Activated naive CD4-positive, alpha-beta T cell treated with anti-CD3 and anti-CD28 coated beads for 36 hours (primary cell): ENCODE measurements around the gene WDR86. TPM values are rescaled to one million over a fixed set of nuclear protein-coding genes. Genes with fewer than 3 reads are reported as not detected.

Experiments used
- CTCF ChIA-PET: fragments of 350-600 bp; sonication (Branson Sonifier 250); formaldehyde crosslinking; loops from one replicate; lab custom pipeline; 2021; ENCODE audit warnings: antibody characterized with exemption; lab: Charles Lee
- DNase-seq: peaks from one replicate; pipeline ENCODE4 v3.0.0-alpha.2; 2020
- H3K27ac Mint-ChIP-seq: one replicate; pipeline ENCODE4 v1.8.0; 2021; ENCODE audit warnings: mild to moderate bottlenecking, mixed read lengths
- H3K27me3 Mint-ChIP-seq: one replicate; pipeline ENCODE4 v1.8.0; 2021; ENCODE audit warnings: low read depth, mixed read lengths
- H3K36me3 Mint-ChIP-seq: one replicate; pipeline ENCODE4 v1.8.0; 2021; ENCODE audit warnings: low read depth, mixed read lengths
- H3K4me1 Mint-ChIP-seq: one replicate; pipeline ENCODE4 v1.8.0; 2021; ENCODE audit warnings: low read depth, mixed read lengths
- H3K4me3 Mint-ChIP-seq: one replicate; pipeline ENCODE4 v1.8.0; 2021; ENCODE audit warnings: mild to moderate bottlenecking, moderate library complexity, mixed read lengths
- H3K9me3 Mint-ChIP-seq: one replicate; pipeline ENCODE4 v1.8.0; 2021; ENCODE audit warnings: mixed read lengths
- intact Hi-C: fragments of 100-400 bp; cut with micrococcal nuclease; formaldehyde crosslinking; loops from one replicate; pipeline ENCODE4 v1.15.1; 2023
- total RNA-seq, 2 experiments: library from RNA; stranded (reverse); gene quantifications; one replicate each; pipeline ENCODE4 v1.2.3, GENCODE V29; 2021

WDR86 gene
- total RNA-seq, 2 experiments from 2014 or later, result not detected

GRCh38 chr7:151437866-151438516 is 28.2 kb upstream of the WDR86 start:
- Mint-ChIP-seq H3K36me3 (no peaks in the 10 kb centered on the region), H3K27ac (no peak overlapping the region), H3K4me1 (peaks cover 25% of the 10 kb centered on the region), H3K27me3 (no peaks in the 10 kb centered on the region), H3K4me3 (no peak overlapping the region), H3K9me3 (no peaks in the 10 kb centered on the region)
- CTCF ChIA-PET, result interaction anchor here (2.2 to 3.6 kb wide), 2 partner anchors 10 to 70 kb away, joined by 6 to 27 read pairs; no protein-coding TSS in a partner anchor
- DNase-seq, result no peak
- intact Hi-C loops, result no loop called here

GRCh38 chr7:151437159-151437553 is 27.3 kb upstream of the WDR86 start:
- CTCF ChIA-PET, result interaction anchor here (2.2 to 3.6 kb wide), 2 partner anchors 11 to 69 kb away, joined by 6 to 27 read pairs; no protein-coding TSS in a partner anchor
- Mint-ChIP-seq H3K9me3 (no peaks in the 10 kb centered on the region), H3K4me3 (no peak overlapping the region), H3K27ac (no peak overlapping the region), H3K27me3 (no peaks in the 10 kb centered on the region), H3K36me3 (no peaks in the 10 kb centered on the region), H3K4me1 (peaks cover 31% of the 10 kb centered on the region)
- intact Hi-C loops, result no loop called here
- no peak for DNase-seq

- no peaks in the 10 kb centered on the region for H3K36me3 Mint-ChIP-seq
- no peaks in the 10 kb centered on the region for H3K9me3 Mint-ChIP-seq
- H3K4me1 Mint-ChIP-seq, result peaks cover 32% of the 10 kb centered on the region
- DNase-seq, result no peak
- no peak overlapping the region for H3K4me3 Mint-ChIP-seq
- H3K27me3 Mint-ChIP-seq, result no peaks in the 10 kb centered on the region
- CTCF ChIA-PET, result interaction anchor here (2.2 to 3.6 kb wide), 2 partner anchors 12 to 68 kb away, joined by 6 to 27 read pairs; no protein-coding TSS in a partner anchor
- intact Hi-C loops, result no loop called here
- H3K27ac Mint-ChIP-seq, result no peak overlapping the region
Measured at GRCh38 chr7:151436446-151437158, 26.8 kb upstream of the WDR86 start.

GRCh38 chr7:151435971-151436370 is 26.1 kb upstream of the WDR86 start:
- intact Hi-C loops, result no loop called here
- CTCF ChIA-PET, result interaction anchor here (2.2 to 3.6 kb wide), 2 partner anchors 13 to 67 kb away, joined by 6 to 27 read pairs; no protein-coding TSS in a partner anchor
- no peaks in the 10 kb centered on the region for H3K27me3 Mint-ChIP-seq
- no peak overlapping the region for H3K4me3 Mint-ChIP-seq
- H3K9me3 Mint-ChIP-seq, result no peaks in the 10 kb centered on the region
- DNase-seq, result no peak
- no peak overlapping the region for H3K27ac Mint-ChIP-seq
- peaks cover 30% of the 10 kb centered on the region for H3K4me1 Mint-ChIP-seq
- H3K36me3 Mint-ChIP-seq, result no peaks in the 10 kb centered on the region

GRCh38 chr7:151435103-151435916 is 25.5 kb upstream of the WDR86 start:
- DNase-seq, result no peak
- Mint-ChIP-seq H3K27me3 (no peaks in the 10 kb centered on the region), H3K27ac (no peak overlapping the region), H3K4me3 (no peak overlapping the region), H3K9me3 (no peaks in the 10 kb centered on the region), H3K4me1 (peaks cover 27% of the 10 kb centered on the region), H3K36me3 (no peaks in the 10 kb centered on the region)
- CTCF ChIA-PET, result interaction anchor here (3.6 kb wide), 1 partner anchor 13 kb away, joined by 27 read pairs; no protein-coding TSS in a partner anchor
- intact Hi-C loops, result no loop called here

- CTCF ChIA-PET, result no interaction called here
- H3K36me3 Mint-ChIP-seq, result no peaks in the 10 kb centered on the region
- H3K4me1 Mint-ChIP-seq, result peaks cover 31% of the 10 kb centered on the region
- no peaks in the 10 kb centered on the region for H3K27me3 Mint-ChIP-seq
- no peaks in the 10 kb centered on the region for H3K9me3 Mint-ChIP-seq
- no peak overlapping the region for H3K4me3 Mint-ChIP-seq
- H3K27ac Mint-ChIP-seq, result no peak overlapping the region
- intact Hi-C loops, result no loop called here
- DNase-seq, result no peak
Measured at GRCh38 chr7:151434549-151434948, 24.7 kb upstream of the WDR86 start.

- Mint-ChIP-seq H3K9me3 (no peaks in the 10 kb centered on the region), H3K27me3 (no peaks in the 10 kb centered on the region), H3K4me1 (peaks cover 38% of the 10 kb centered on the region), H3K36me3 (no peaks in the 10 kb centered on the region), H3K27ac (no peak overlapping the region), H3K4me3 (no peak overlapping the region)
- intact Hi-C loops, result loop anchor here (1.0 to 2.0 kb wide), 3 partner anchors 10 to 84 kb away; no protein-coding TSS in a partner anchor
- CTCF ChIA-PET, result interaction anchor here (0.6 to 2.0 kb wide), 4 partner anchors 15 to 119 kb away, joined by 3 to 15 read pairs (median 5); no protein-coding TSS in a partner anchor
- no peak for DNase-seq
Measured at GRCh38 chr7:151433721-151434400, 24.0 kb upstream of the WDR86 start.

GRCh38 chr7:151432658-151433521 is 23.1 kb upstream of the WDR86 start:
- no peaks in the 10 kb centered on the region for H3K27me3 Mint-ChIP-seq
- no peaks in the 10 kb centered on the region for H3K36me3 Mint-ChIP-seq
- H3K4me3 Mint-ChIP-seq, result peak overlapping the region; percentile 46
- no peaks in the 10 kb centered on the region for H3K9me3 Mint-ChIP-seq
- peaks cover 48% of the 10 kb centered on the region for H3K4me1 Mint-ChIP-seq
- intact Hi-C loops, result loop anchor here (1.0 to 2.0 kb wide), 3 partner anchors 11 to 83 kb away; no protein-coding TSS in a partner anchor
- H3K27ac Mint-ChIP-seq, result peak overlapping the region; percentile 87
- DNase-seq, result peak; percentile 91
- CTCF ChIA-PET, result interaction anchor here (0.6 to 2.0 kb wide), 5 partner anchors 15 to 352 kb away, joined by 3 to 15 read pairs (median 3); no protein-coding TSS in a partner anchor

GRCh38 chr7:151431768-151432311 is 22.0 kb upstream of the WDR86 start:
- H3K27ac Mint-ChIP-seq, result no peak overlapping the region
- H3K36me3 Mint-ChIP-seq, result no peaks in the 10 kb centered on the region
- H3K9me3 Mint-ChIP-seq, result no peaks in the 10 kb centered on the region
- no peak overlapping the region for H3K4me3 Mint-ChIP-seq
- intact Hi-C loops, result loop anchor here (2.0 kb wide), 1 partner anchor 17 kb away; no protein-coding TSS in a partner anchor
- CTCF ChIA-PET, result interaction anchor here (0.7 to 2.2 kb wide), 4 partner anchors 16 to 353 kb away, joined by 3 to 15 read pairs (median 8); no protein-coding TSS in a partner anchor
- H3K27me3 Mint-ChIP-seq, result no peaks in the 10 kb centered on the region
- no peak for DNase-seq
- H3K4me1 Mint-ChIP-seq, result peaks cover 51% of the 10 kb centered on the region

GRCh38 chr7:151431281-151431767 is 21.5 kb upstream of the WDR86 start:
- CTCF ChIA-PET, result interaction anchor here (2.0 to 2.2 kb wide), 2 partner anchors 17 to 63 kb away, joined by 7 to 9 read pairs; no protein-coding TSS in a partner anchor

More at GRCh38 chr7:151431281-151431767, 21.5 kb upstream of the WDR86 start:
- Mint-ChIP-seq H3K4me1 (peaks cover 51% of the 10 kb centered on the region), H3K9me3 (no peaks in the 10 kb centered on the region), H3K4me3 (no peak overlapping the region), H3K27me3 (no peaks in the 10 kb centered on the region), H3K27ac (peak overlapping the region; percentile 36), H3K36me3 (no peaks in the 10 kb centered on the region)
- DNase-seq, result no peak
- intact Hi-C loops, result no loop called here
